Smooth muscle cell (in vitro differentiated cells): ENCODE results near the gene SLAIN2. TPM values are rescaled to one million over a fixed set of nuclear protein-coding genes. Genes with fewer than 3 reads are reported as not detected.

ENCODE experiments used
- DNase-seq: peaks from one replicate; lab custom pipeline; 2025; ENCODE audit not compliant: unreplicated experiment; lab: John Stamatoyannopoulos, UW
- H2AFZ ChIP-seq: fragments of 200-600 bp; sonication (generic); 2 replicates; pipeline ENCODE4 v1.6.0; 2016; ENCODE audit warnings: antibody characterized with exemption, low read depth, mild to moderate bottlenecking
- H3F3A ChIP-seq: fragments of 200-600 bp; sonication (generic); 2 replicates; pipeline ENCODE4 v1.6.0; 2017; ENCODE audit warnings: antibody characterized with exemption, low read depth
- H3K27ac ChIP-seq: fragments of 200-600 bp; sonication (generic); 2 replicates; pipeline ENCODE4 v1.5.1; 2016; ENCODE audit warnings: low read depth, mild to moderate bottlenecking
- H3K27me3 ChIP-seq: fragments of 200-600 bp; sonication (generic); 2 replicates; pipeline ENCODE4 v1.6.1; 2016; ENCODE audit warnings: low read depth, mild to moderate bottlenecking
- H3K36me3 ChIP-seq: fragments of 200-600 bp; sonication (generic); 2 replicates; pipeline ENCODE4 v1.5.1; 2016; ENCODE audit warnings: low read depth
- H3K4me1 ChIP-seq: fragments of 200-600 bp; sonication (generic); 2 replicates; pipeline ENCODE4 v1.5.1; 2016; ENCODE audit warnings: low read depth
- H3K4me2 ChIP-seq: fragments of 200-600 bp; sonication (generic); 2 replicates; pipeline ENCODE4 v1.6.0; 2016; ENCODE audit warnings: mild to moderate bottlenecking
- H3K4me3 ChIP-seq: fragments of 200-600 bp; sonication (generic); 2 replicates; pipeline ENCODE4 v1.5.1; 2016; ENCODE audit warnings: mild to moderate bottlenecking
- H3K79me2 ChIP-seq: fragments of 200-600 bp; sonication (generic); 2 replicates; pipeline ENCODE4 v1.6.0; 2016; ENCODE audit warnings: low read depth, mild to moderate bottlenecking
- H3K9ac ChIP-seq: fragments of 200-600 bp; sonication (generic); 2 replicates; pipeline ENCODE4 v1.6.0; 2016; ENCODE audit warnings: low read depth
- H3K9me3 ChIP-seq: fragments of 200-600 bp; sonication (generic); replicated peaks from 2 replicates; pipeline ENCODE4 v1.5.1; 2016; ENCODE audit warnings: low read depth
- H4K20me1 ChIP-seq: fragments of 200-600 bp; sonication (generic); 2 replicates; pipeline ENCODE4 v1.6.0; 2016; ENCODE audit warnings: low read depth
- CTCF ChIP-seq: fragments of 200-600 bp; sonication (generic); IDR thresholded peaks from 2 replicates; pipeline ENCODE4 v1.5.1; 2017; ENCODE audit warnings: borderline replicate concordance, mild to moderate bottlenecking, antibody characterized with exemption; ENCODE audit not compliant: insufficient read depth, poor library complexity, severe bottlenecking
- WGBS: methylation state at CpG from one replicate; pipeline ENCODE4 v1.1.7; 2016; ENCODE audit warnings: low lambda C conversion rate; 5-methylcytosine and 5-hydroxymethylcytosine counted together
- polyA plus RNA-seq: library from polyadenylated mRNA; unstranded; fragments of >200 nt; fragmentation: Nextera tagmentation; extraction: Ambion mirVana; gene quantifications from 2 replicates; pipeline ENCODE4 v1.2.1, GENCODE V29; 2016
- total RNA-seq: library from RNA; depleted of rRNA; stranded (reverse); fragments of >200 nt; gene quantifications from 2 replicates; pipeline ENCODE4 v1.2.3, GENCODE V29; 2014

Gene SLAIN2
- total and polyA plus RNA-seq, 2 experiments from 2014 or later, result 46.4 to 143 TPM

- peak; percentile 53 for TF ChIP-seq CTCF
- H3F3A ChIP-seq, result no peaks in the 10 kb centered on the region
- H3K27ac ChIP-seq, result no peak overlapping the region
- no peaks in the 10 kb centered on the region for H3K36me3 ChIP-seq
- H3K79me2 ChIP-seq, result no peaks in the 10 kb centered on the region
- 38% methylated on average over 7 of the region's 7 CpGs for WGBS
- peak overlapping the region; percentile 17 for H2AFZ ChIP-seq
- H3K4me1 ChIP-seq, result no peaks in the 10 kb centered on the region
- no peak overlapping the region for H3K4me3 ChIP-seq
- H4K20me1 ChIP-seq, result no peaks in the 10 kb centered on the region
- no peaks in the 10 kb centered on the region for H3K27me3 ChIP-seq
- no peak overlapping the region for H3K4me2 ChIP-seq
- no peak for DNase-seq
- no peaks in the 10 kb centered on the region for H3K9me3 ChIP-seq
- no peak overlapping the region for H3K9ac ChIP-seq
Observed at GRCh38 chr4:48315728-48316630, 25.4 kb upstream of the SLAIN2 start.

GRCh38 chr4:48321312-48321711 lies 20.0 kb upstream of the SLAIN2 start:
- TF ChIP-seq CTCF, result no peak
- no peak overlapping the region for H3K4me3 ChIP-seq
- no peak overlapping the region for H3K9ac ChIP-seq
- 95% methylated on average over 2 of the region's 2 CpGs for WGBS
- no peak for DNase-seq
- H3K27me3 ChIP-seq, result no peaks in the 10 kb centered on the region
- no peak overlapping the region for H3K4me2 ChIP-seq
- no peaks in the 10 kb centered on the region for H3F3A ChIP-seq
- H3K79me2 ChIP-seq, result no peaks in the 10 kb centered on the region
- no peaks in the 10 kb centered on the region for H3K36me3 ChIP-seq
- H3K27ac ChIP-seq, result no peak overlapping the region
- no peaks in the 10 kb centered on the region for H3K9me3 ChIP-seq
- no peak overlapping the region for H2AFZ ChIP-seq
- H4K20me1 ChIP-seq, result no peaks in the 10 kb centered on the region
- no peaks in the 10 kb centered on the region for H3K4me1 ChIP-seq

- no peaks in the 10 kb centered on the region for H3K36me3 ChIP-seq
- DNase-seq, result no peak
- 94% methylated on average over 2 of the region's 2 CpGs for WGBS
- H3F3A ChIP-seq, result no peaks in the 10 kb centered on the region
- H3K4me1 ChIP-seq, result no peaks in the 10 kb centered on the region
- no peaks in the 10 kb centered on the region for H3K9me3 ChIP-seq
- H3K27me3 ChIP-seq, result no peaks in the 10 kb centered on the region
- H3K4me2 ChIP-seq, result no peak overlapping the region
- no peak overlapping the region for H3K4me3 ChIP-seq
- no peak for TF ChIP-seq CTCF
- H2AFZ ChIP-seq, result no peak overlapping the region
- no peaks in the 10 kb centered on the region for H4K20me1 ChIP-seq
- H3K9ac ChIP-seq, result no peak overlapping the region
- H3K79me2 ChIP-seq, result no peaks in the 10 kb centered on the region
- H3K27ac ChIP-seq, result no peak overlapping the region
Observed at GRCh38 chr4:48322063-48322462, 19.3 kb upstream of the SLAIN2 start.

GRCh38 chr4:48324281-48324680 lies 17.0 kb upstream of the SLAIN2 start:
- no peak for DNase-seq
- 65% methylated on average over 2 of the region's 2 CpGs for WGBS
- Histone ChIP-seq H4K20me1 (no peaks in the 10 kb centered on the region), H2AFZ (no peak overlapping the region), H3K9me3 (no peaks in the 10 kb centered on the region), H3K79me2 (no peaks in the 10 kb centered on the region), H3F3A (no peaks in the 10 kb centered on the region), H3K9ac (no peak overlapping the region), H3K4me1 (peaks cover 2% of the 10 kb centered on the region), H3K27ac (no peak overlapping the region), H3K27me3 (no peaks in the 10 kb centered on the region), H3K36me3 (no peaks in the 10 kb centered on the region), H3K4me3 (no peak overlapping the region), H3K4me2 (no peak overlapping the region)
- no peak for TF ChIP-seq CTCF
